HFFc6 (cell line): ENCODE results near the gene TLE4. TPM values are rescaled to one million over a fixed set of nuclear protein-coding genes. Genes with fewer than 3 reads are reported as not detected.
"Not testable (repeated sequence)": the region's sequence is repeated elsewhere in the genome, so short reads cannot be mapped to it uniquely, and the experiment has no call there.

Source experiments
- DNase-seq: peaks from one replicate; pipeline ENCODE4 v3.0.0-alpha.2; 2018
- H3K27ac Mint-ChIP-seq: 2 replicates; pipeline ENCODE4 v1.8.0; 2020; ENCODE audit warnings: mild to moderate bottlenecking, mixed read lengths
- H3K27me3 Mint-ChIP-seq: 2 replicates; pipeline ENCODE4 v1.8.0; 2021; ENCODE audit warnings: mild to moderate bottlenecking, moderate library complexity, mixed read lengths; ENCODE audit not compliant: insufficient read depth
- H3K36me3 Mint-ChIP-seq: 2 replicates; pipeline ENCODE4 v1.8.0; 2021; ENCODE audit warnings: low read depth, mixed read lengths
- H3K4me1 Mint-ChIP-seq: 2 replicates; pipeline ENCODE4 v1.8.0; 2020; ENCODE audit warnings: low read depth, mixed read lengths
- H3K4me3 Mint-ChIP-seq: 2 replicates; pipeline ENCODE4 v1.8.0; 2020; ENCODE audit warnings: mild to moderate bottlenecking, moderate library complexity, mixed read lengths
- H3K9me3 Mint-ChIP-seq: 2 replicates; pipeline ENCODE4 v1.8.0; 2020; ENCODE audit warnings: mild to moderate bottlenecking, mixed read lengths
- CTCF ChIP-seq: fragments of 200-600 bp; sonication (generic); IDR thresholded peaks from 2 replicates; pipeline ENCODE4 v1.5.0; 2021; ENCODE audit warnings: antibody characterized with exemption, mild to moderate bottlenecking
- total RNA-seq, 6 experiments: library from RNA; stranded (reverse); fragmentation: NEBNext Ultra II Directional; extraction: Animal tissue kit (Norgen Biotek cat#: 25700); gene quantifications; 2 replicates in 1 of 6; 3 replicates in 5 of 6; pipeline ENCODE4 v1.2.3, GENCODE V29; 2021

The TLE4 gene
- total RNA-seq, 6 experiments from 2014 or later: 126 to 186 (median 139) TPM

DNA sequence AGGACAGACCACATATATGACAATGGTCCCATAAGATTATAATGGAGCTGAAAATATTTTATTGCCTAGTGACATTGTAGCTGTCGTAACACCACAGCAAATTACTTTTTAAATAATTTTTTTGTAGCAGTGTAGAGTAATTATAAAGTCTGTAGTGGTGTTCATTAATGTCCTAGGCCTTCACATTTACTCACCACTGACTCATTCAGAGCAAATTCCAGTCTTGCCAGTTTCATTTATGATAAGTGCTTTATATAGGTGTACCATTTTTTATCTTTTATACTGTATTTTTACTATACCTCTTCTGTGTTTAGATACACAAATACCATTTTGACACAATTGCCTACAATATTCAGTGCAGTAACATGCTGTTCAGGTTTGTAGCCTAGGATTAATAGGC, 67.6 kb downstream of the TLE4 start:
- H3K27ac Mint-ChIP-seq: no peak overlapping the region; the same call in 1 of the 2 replicates
- H3K9me3 Mint-ChIP-seq: peaks cover 6% of the 10 kb centered on the region; the same call in 1 of the 2 replicates
- peaks cover 9% of the 10 kb centered on the region for H3K27me3 Mint-ChIP-seq
- H3K4me1 Mint-ChIP-seq: peaks cover 87% of the 10 kb centered on the region
- DNase-seq: no peak
- peaks cover 77% of the 10 kb centered on the region for H3K36me3 Mint-ChIP-seq
- H3K4me3 Mint-ChIP-seq: no peak overlapping the region
- TF ChIP-seq CTCF: no peak

DNA sequence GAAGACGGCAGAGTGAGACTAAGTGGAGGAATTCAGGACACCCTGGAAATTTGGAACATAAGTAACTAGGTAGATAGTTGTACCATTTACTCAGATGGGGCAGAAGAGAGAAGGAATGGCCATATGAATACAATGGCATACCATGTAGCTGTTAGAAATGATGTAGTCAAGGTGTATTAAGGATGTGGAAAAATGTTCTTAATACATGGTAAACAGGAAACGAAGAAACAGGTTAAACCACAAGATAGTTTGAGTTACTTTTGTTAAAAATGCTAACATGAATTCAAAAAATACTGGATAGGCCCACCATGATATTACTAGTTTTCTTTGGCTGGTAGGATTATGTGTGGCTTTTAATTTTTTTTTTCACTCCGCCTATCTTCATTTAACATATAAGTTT, 68.3 kb downstream of the TLE4 start:
- Mint-ChIP-seq H3K36me3 (peaks cover 83% of the 10 kb centered on the region), H3K4me1 (peaks cover 87% of the 10 kb centered on the region)
- H3K27me3 Mint-ChIP-seq, H3K4me3 Mint-ChIP-seq, DNase-seq, H3K27ac Mint-ChIP-seq, H3K9me3 Mint-ChIP-seq: not testable (repeated sequence)

DNA sequence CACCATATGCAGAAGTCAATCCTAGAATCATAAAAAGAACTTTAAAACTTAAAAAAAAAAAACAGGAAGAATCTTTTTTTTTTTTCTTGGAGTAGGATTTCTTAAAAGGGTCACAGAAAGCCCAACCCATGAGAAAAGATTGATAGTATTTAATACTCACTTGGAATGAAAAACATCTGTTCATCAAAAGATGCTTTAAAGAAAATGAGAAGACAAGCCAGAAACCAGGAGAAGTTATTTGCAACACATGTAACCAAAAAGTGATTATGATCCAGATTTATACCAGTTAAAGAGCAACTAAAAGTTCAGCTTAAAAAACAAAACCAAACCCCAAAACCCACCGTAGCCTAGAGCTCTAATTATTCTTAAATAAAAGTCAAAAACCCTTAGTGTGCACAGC, 69.3 kb downstream of the TLE4 start:
- no peak for TF ChIP-seq CTCF
- H3K27me3 Mint-ChIP-seq: peaks cover 3% of the 10 kb centered on the region
- peak overlapping the region; percentile 56; the same call in 1 of the 2 replicates for H3K27ac Mint-ChIP-seq
- no peak overlapping the region for H3K4me3 Mint-ChIP-seq
- DNase-seq: no peak
- H3K9me3 Mint-ChIP-seq: peaks cover 6% of the 10 kb centered on the region; the same call in 1 of the 2 replicates
- peaks cover 83% of the 10 kb centered on the region for H3K4me1 Mint-ChIP-seq
- H3K36me3 Mint-ChIP-seq: peaks cover 78% of the 10 kb centered on the region

DNA sequence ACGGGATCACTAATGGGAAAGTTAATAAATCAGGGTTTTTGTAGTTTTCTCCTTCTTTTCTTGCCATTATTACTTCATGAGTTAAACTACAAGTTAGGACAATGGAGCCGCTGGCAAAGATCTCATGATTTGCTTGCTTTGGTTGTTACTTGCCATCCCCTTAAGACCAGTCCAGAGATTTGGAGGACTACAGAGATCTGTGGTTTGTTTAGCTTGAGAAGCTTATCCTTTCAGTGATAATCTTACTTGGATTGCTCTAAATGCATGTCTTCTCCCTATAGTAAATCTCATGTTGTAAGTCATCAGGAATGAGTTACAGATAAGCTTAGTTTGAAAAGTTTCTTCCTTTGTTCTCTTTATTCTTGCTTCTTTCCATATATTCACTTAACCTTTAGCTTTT, 70.9 kb downstream of the TLE4 start:
- H3K27me3 Mint-ChIP-seq: peaks cover 3% of the 10 kb centered on the region; the same call in 1 of the 2 replicates
- peaks cover 6% of the 10 kb centered on the region; the same call in 1 of the 2 replicates for H3K9me3 Mint-ChIP-seq
- H3K36me3 Mint-ChIP-seq: peaks cover 64% of the 10 kb centered on the region
- H3K27ac Mint-ChIP-seq: no peak overlapping the region
- peaks cover 68% of the 10 kb centered on the region for H3K4me1 Mint-ChIP-seq
- TF ChIP-seq CTCF: no peak
- DNase-seq: no peak
- no peak overlapping the region for H3K4me3 Mint-ChIP-seq

- no peak overlapping the region for H3K27ac Mint-ChIP-seq
- H3K4me3 Mint-ChIP-seq: no peak overlapping the region
- no peak for TF ChIP-seq CTCF
- peaks cover 54% of the 10 kb centered on the region for H3K4me1 Mint-ChIP-seq
- no peaks in the 10 kb centered on the region for H3K27me3 Mint-ChIP-seq
- peaks cover 6% of the 10 kb centered on the region; the same call in 1 of the 2 replicates for H3K9me3 Mint-ChIP-seq
- no peak for DNase-seq
- peaks cover 51% of the 10 kb centered on the region for H3K36me3 Mint-ChIP-seq
Observed at GRCh38 chr9:79644048-79644447, 72.3 kb downstream of the TLE4 start.

DNA sequence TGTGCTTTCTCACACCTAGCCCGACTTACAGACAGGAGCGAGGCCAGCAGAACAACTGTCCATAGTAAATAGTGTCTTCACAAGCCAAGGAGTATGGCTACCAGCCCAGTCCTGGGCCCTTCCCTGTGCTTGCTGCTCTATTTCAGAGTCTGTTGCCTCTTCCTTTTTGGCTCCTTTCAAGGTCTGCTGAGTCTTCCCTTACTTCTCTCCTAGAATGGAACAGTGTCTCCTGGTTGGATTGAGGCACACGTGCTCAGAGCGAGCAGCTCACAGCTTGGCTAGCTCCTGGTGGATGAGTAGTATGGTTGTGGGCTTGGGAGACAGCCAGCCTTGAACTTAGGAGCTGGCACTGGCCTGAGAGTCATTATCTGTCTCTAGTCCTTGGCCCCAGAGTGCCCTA, 72.8 kb downstream of the TLE4 start:
- no peak for TF ChIP-seq CTCF
- peaks cover 6% of the 10 kb centered on the region; the same call in 1 of the 2 replicates for H3K9me3 Mint-ChIP-seq
- H3K4me3 Mint-ChIP-seq: no peak overlapping the region; the same call in 1 of the 2 replicates
- no peak for DNase-seq
- no peaks in the 10 kb centered on the region for H3K27me3 Mint-ChIP-seq
- peaks cover 51% of the 10 kb centered on the region for H3K36me3 Mint-ChIP-seq
- H3K27ac Mint-ChIP-seq: no peak overlapping the region
- H3K4me1 Mint-ChIP-seq: peaks cover 49% of the 10 kb centered on the region
